ENCODE data around the gene ARMC5.

GRCh38 chr16:31498493-31498892 is 39.2 kb downstream of the ARMC5 start:
- no peak for TF ChIP-seq CTCF (IDR thresholded peaks at IDR 0.05)
- no peak for TF ChIP-seq RNF2 (IDR thresholded peaks at IDR 0.05; ENCODE audit: borderline replicate concordance, low read depth)

Data from A549 (cell line).